ENCODE data around the gene ACSM2B. TPM values are rescaled to one million over a fixed set of nuclear protein-coding genes. Genes with fewer than 3 reads are reported as not detected.

ACSM2B gene
- total and polyA plus RNA-seq, 2 donors (not counting 3 experiments of a cell fraction or from before 2014, with no cell fraction given) = 0.07 TPM; not detected in 1

GRCh38 chr16:20611350-20611902 is 35.3 kb upstream of the ACSM2B start:
- no peaks in the 10 kb centered on the region for H3K79me2 ChIP-seq (ENCODE audit: control insufficient read depth, insufficient read depth, low read length)
- FAIRE-seq = no peak
- POLR2A ChIA-PET = no interaction called here
- no peaks in the 10 kb centered on the region for H3K36me3 ChIP-seq (ENCODE audit: control insufficient read depth in 2 of 2, extremely low read depth in 1 of 2, insufficient read depth in 2 of 2, low read length in 2 of 2)
- no peaks in the 10 kb centered on the region for H3K9me3 ChIP-seq (replicated peaks; ENCODE audit: control insufficient read depth, insufficient read depth, low read length)
- H3K9ac ChIP-seq (replicated peaks; ENCODE audit: extremely low read depth, insufficient read depth, low read length) = no peak overlapping the region
- H3K4me3 ChIP-seq (replicated peaks in 1 of 3; ENCODE audit: insufficient read depth in 1 of 3, low read depth in 1 of 3, low read length in 3 of 3) = no peak overlapping the region
- no peak overlapping the region for H3K27ac ChIP-seq (ENCODE audit: insufficient read depth, low read depth, low read length)
- H4K20me1 ChIP-seq (replicated peaks; ENCODE audit: control insufficient read depth, extremely low read depth, insufficient read depth, low read length) = no peaks in the 10 kb centered on the region
- dilution Hi-C loops (cut with MboI; ENCODE audit: extremely low pct_ligation_motif_present, low sequenced_read_pairs) = no loop called here
- no peaks in the 10 kb centered on the region for H3K4me1 ChIP-seq (ENCODE audit: control insufficient read depth, extremely low read depth, insufficient read depth, low read length)
- TF ChIP-seq, protein P1, sequence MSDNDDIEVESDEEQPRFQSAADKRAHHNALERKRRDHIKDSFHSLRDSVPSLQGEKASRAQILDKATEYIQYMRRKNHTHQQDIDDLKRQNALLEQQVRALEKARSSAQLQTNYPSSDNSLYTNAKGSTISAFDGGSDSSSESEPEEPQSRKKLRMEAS (IDR thresholded peaks at IDR 0.05; ENCODE audit: insufficient read depth, insufficient read length) = no peak
- TF ChIP-seq CTCF (IDR thresholded peaks at IDR 0.05; ENCODE audit: extremely low read depth in 1 of 2, insufficient read depth in 1 of 2, low read depth in 1 of 2, low read length in 2 of 2) (no peak), JUN (IDR thresholded peaks at IDR 0.05; ENCODE audit: borderline replicate concordance, insufficient read depth, insufficient read length, low read depth) (no peak), POLR2A (IDR thresholded peaks at IDR 0.05; ENCODE audit: low read depth, low read length) (no peak), GATA2 (IDR thresholded peaks at IDR 0.05; ENCODE audit: insufficient read depth, insufficient read length, low read depth, low read length) (no peak), FOS (IDR thresholded peaks at IDR 0.05; ENCODE audit: borderline replicate concordance, insufficient read depth, low read length) (no peak), EZH2 (IDR thresholded peaks at IDR 0.05; ENCODE audit: borderline replicate concordance, low read depth, low read length, severe bottlenecking) (no peak), MYC (IDR thresholded peaks at IDR 0.05; ENCODE audit: low read depth, low read length) (no peak), POLR2AphosphoS5 (IDR thresholded peaks at IDR 0.05; ENCODE audit: insufficient read depth, low read depth, low read length) (no peak)
- BruUV-seq (replicated peaks) = no TSS peak
- H3K27me3 ChIP-seq (ENCODE audit: control insufficient read depth in 2 of 2, insufficient read depth in 2 of 2, low read length in 2 of 2) = no peaks in the 10 kb centered on the region
- no peaks in the 10 kb centered on the region for H3K9me1 ChIP-seq (replicated peaks; ENCODE audit: control insufficient read depth, extremely low read depth, insufficient read depth, low read length)
- intact Hi-C loops (cut with micrococcal nuclease) = no loop called here
- no peak overlapping the region for H3K4me2 ChIP-seq (ENCODE audit: insufficient read depth, low read length)
- CTCF ChIA-PET = no interaction called here
- no peak overlapping the region for H2AFZ ChIP-seq (ENCODE audit: low read depth, low read length)
- DNase-seq (ENCODE audit: low read depth, low spot score) = no peak
